A375 (cell line): ENCODE results near the gene DLL1. TPM values are rescaled to one million over a fixed set of nuclear protein-coding genes. Genes with fewer than 3 reads are reported as not detected.

Experiments
- small RNA-seq: library from RNA; depleted of rRNA; stranded (forward); fragments of <200 nt; gene quantifications from one replicate; pipeline ENCODE3, GENCODE V24; 2014
- total RNA-seq: library from RNA; depleted of rRNA; stranded (reverse); fragments of >200 nt; shearing (Covaris generic); gene quantifications from 2 replicates; pipeline ENCODE4 v1.2.3, GENCODE V29; 2014; rRNA removed

The DLL1 gene, protein sequence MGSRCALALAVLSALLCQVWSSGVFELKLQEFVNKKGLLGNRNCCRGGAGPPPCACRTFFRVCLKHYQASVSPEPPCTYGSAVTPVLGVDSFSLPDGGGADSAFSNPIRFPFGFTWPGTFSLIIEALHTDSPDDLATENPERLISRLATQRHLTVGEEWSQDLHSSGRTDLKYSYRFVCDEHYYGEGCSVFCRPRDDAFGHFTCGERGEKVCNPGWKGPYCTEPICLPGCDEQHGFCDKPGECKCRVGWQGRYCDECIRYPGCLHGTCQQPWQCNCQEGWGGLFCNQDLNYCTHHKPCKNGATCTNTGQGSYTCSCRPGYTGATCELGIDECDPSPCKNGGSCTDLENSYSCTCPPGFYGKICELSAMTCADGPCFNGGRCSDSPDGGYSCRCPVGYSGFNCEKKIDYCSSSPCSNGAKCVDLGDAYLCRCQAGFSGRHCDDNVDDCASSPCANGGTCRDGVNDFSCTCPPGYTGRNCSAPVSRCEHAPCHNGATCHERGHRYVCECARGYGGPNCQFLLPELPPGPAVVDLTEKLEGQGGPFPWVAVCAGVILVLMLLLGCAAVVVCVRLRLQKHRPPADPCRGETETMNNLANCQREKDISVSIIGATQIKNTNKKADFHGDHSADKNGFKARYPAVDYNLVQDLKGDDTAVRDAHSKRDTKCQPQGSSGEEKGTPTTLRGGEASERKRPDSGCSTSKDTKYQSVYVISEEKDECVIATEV
- 0.19 and 0.69 TPM in 2 replicates for total RNA-seq

DNA sequence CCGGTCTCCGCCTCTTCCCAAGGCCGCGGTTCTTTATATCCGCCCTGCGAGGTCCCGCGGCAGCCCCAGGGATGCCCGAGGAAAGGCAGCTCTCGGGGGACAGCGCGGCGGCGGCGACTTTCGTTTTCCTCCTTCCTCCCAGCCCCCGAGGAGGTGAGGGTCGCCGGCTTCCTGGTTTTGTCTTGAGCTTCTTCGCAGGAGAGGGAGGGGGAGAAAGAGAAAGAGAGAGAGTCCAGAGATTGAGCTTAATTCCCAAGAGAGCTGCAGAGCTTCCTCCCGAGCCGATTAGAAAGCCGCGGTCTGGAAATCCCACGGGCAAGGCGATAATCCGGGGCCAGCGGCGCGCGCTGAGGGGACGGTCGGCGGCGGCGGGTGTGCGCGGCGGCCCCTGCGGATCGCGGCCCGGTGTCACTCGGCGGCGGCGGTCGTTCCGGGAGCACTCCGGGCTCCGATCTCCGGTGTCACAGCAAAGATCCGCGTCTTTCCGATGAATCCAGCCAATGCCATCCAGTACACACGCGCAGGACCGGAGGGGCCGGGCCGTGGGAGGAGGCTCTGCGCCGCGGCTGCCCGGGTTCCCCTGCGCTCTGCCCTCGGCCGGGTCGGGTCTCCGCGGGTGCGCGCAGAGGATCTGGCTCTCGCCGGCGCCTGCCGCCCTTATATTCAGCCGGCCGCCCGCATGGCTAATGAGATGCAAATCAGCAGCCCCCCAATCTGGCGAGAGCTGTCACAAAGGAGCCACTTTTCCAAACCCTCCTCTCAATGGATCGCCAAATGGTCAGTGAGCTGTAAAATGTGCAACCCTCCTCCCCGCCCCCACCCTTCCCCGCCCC, at the start of gene DLL1:
TSS of gene DLL1 (minus strand) at position 783 of the 833 bp plus-strand sequence. CDS start 939 bp downstream, outside the sequence.

DNA sequence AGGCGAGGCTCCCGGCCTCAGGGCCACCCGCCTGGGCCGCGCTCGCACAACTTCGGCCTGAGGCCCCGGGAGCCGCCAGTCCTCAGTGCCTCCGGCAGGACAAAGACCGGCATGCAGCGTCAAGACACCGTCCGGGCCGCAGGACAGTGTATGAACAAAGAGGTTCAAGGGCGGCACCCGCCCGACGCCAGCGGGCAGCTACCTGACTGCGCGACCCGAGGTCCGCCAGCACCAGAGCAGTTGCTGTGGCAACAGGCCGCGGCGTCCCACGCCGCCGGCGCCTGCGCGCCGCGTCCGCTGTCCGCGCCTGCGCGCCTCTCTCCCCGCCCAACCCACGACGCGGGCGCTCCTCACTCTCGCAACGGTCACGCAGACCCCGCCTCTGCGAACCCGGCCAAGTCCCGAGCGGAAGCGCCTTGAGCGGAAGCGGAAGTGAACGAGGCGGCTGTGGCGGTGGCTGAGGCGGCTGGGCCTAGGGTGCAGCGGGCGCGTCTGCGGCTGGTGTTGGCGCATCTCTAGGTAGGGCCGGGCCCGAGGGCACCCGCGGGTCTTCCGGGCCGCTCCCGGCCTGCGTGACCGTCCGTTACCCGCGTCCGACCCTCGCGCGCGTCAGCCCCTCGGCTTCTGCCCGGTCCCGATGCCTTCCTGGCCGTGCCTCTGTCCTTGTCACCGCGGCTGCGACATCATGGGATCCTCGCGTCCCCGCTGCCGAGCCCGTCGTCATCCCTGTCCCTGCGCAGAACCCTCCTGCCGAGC, 15.6 kb upstream of the DLL1 start, which contains the start of gene FAM120B:
TSS of gene FAM120B (plus strand) at position 435 of the 756 bp plus-strand sequence. CDS start 10,633 bp downstream, outside the sequence.

Small RNA genes within 50 kb of the gene (small RNA-seq; reads per million reads assigned to genes)
- not detected for gene MIR4644

Other genes starting within 250 kb of the DLL1 start
- gene FAM120B, start 15.7 kb upstream of the DLL1 start, total RNA-seq, result 8.4 and 9.7 TPM in 2 replicates